Spleen (tissue), 11 donors: Measurements from ENCODE around the gene LRP10. TPM values are rescaled to one million over a fixed set of nuclear protein-coding genes. Genes with fewer than 3 reads are reported as not detected.

Experiments used
- DNase-seq: peaks from one replicate; pipeline ENCODE4 v3.0.0-alpha.2; 2020
- H3K27ac ChIP-seq, 8 donors: fragments of 200-600 bp; sonication (generic) in 7 of 8; 1 replicate in 4 of 8; 2 replicates in 4 of 8; pipeline versions ENCODE4 v1.5.0 to v1.8.0; 2016 to 2021; ENCODE audit warnings: inconsistent platforms in 4 of 8, mild to moderate bottlenecking in 4 of 8, moderate library complexity in 1 of 8
- H3K27me3 ChIP-seq, 7 donors: fragments of 200-600 bp; sonication (generic) in 6 of 7; replicated peaks in 1 of 7; 1 replicate in 4 of 7; 2 replicates in 3 of 7; pipeline versions ENCODE4 v1.5.0 to v1.8.0; 2016 to 2021; ENCODE audit warnings: inconsistent platforms in 3 of 7, mild to moderate bottlenecking in 1 of 7
- H3K36me3 ChIP-seq, 6 donors: fragments of 200-600 bp; sonication (generic) in 5 of 6; 1 replicate in 4 of 6; 2 replicates in 2 of 6; pipeline versions ENCODE4 v1.5.0 to v1.8.0; 2016 to 2021; ENCODE audit warnings: inconsistent platforms in 2 of 6
- H3K4me1 ChIP-seq, 6 donors: fragments of 200-600 bp; sonication (generic) in 5 of 6; 1 replicate in 3 of 6; 2 replicates in 3 of 6; pipeline versions ENCODE4 v1.5.0 to v1.8.0; 2016 to 2021; ENCODE audit warnings: inconsistent platforms in 3 of 6
- H3K4me3 ChIP-seq, 8 donors: fragments of 200-600 bp; sonication (generic) in 7 of 8; 1 replicate in 4 of 8; 2 replicates in 4 of 8; pipeline versions ENCODE4 v1.5.0 to v1.8.0; 2016 to 2021; ENCODE audit warnings: inconsistent platforms in 4 of 8, mild to moderate bottlenecking in 4 of 8, moderate library complexity in 2 of 8
- H3K9me3 ChIP-seq, 8 donors: fragments of 200-600 bp; sonication (generic) in 7 of 8; 1 replicate in 4 of 8; 2 replicates in 4 of 8; pipeline versions ENCODE4 v1.5.0 to v1.8.0; 2016 to 2021; ENCODE audit warnings: inconsistent platforms in 4 of 8
- POLR2A ChIP-seq, 3 donors: fragments of 450-650 bp; IDR thresholded peaks; one replicate each; pipeline ENCODE4 v1.5.1; 2017; ENCODE audit warnings: antibody characterized with exemption in 3 of 3, mild to moderate bottlenecking in 1 of 3
- POLR2AphosphoS5 ChIP-seq, 3 donors: sonication (generic); formaldehyde crosslinking; IDR thresholded peaks; one replicate each; pipeline ENCODE4 v1.5.1; 2017; ENCODE audit warnings: antibody characterized with exemption in 3 of 3
- WGBS, 5 donors: extraction: QIAGEN DNeasy Blood & Tissue Kit in 3 of 5; methylation state at CpG; one replicate each; pipeline versions ENCODE4 v1.1.5 to v1.1.7; 2013 to 2018; 5-methylcytosine and 5-hydroxymethylcytosine counted together
- intact Hi-C: fragments of 100-400 bp; cut with DNase I; formaldehyde crosslinking; loops from one replicate; pipeline ENCODE4 v1.15.0; 2023; ENCODE audit warnings: low total_unique reads
- polyA plus RNA-seq, 3 donors: library from polyadenylated mRNA; stranded (reverse); fragments of 200-250 nt; gene quantifications; one replicate each; pipeline ENCODE4 v1.2.1, GENCODE V29; 2013
- total RNA-seq, 7 donors: library from RNA; depleted of rRNA in 3 of 7; stranded (reverse); fragments of >200 nt in 3 of 7; fragmentation: NEBNext Ultra II Directional in 4 of 7; extraction: Animal tissue kit (Norgen Biotek cat#: 25700) in 4 of 7; gene quantifications; one replicate each; pipeline versions ENCODE4 v1.1.0 to v1.2.1, GENCODE V29; 2016 to 2021
- TF ChIP-seq, protein P1 (sequence below), 11 experiments: fragments of 200-600 bp in 7 of 11; fragments of 450-650 bp in 4 of 11; sonication (generic) in 4 of 11; IDR thresholded peaks in 8 of 11; conservative IDR thresholded peaks in 3 of 11; 1 replicate in 7 of 11; 2 replicates in 4 of 11; pipeline versions ENCODE4 v1.4.0 to v1.8.0; 2016 to 2021; ENCODE audit warnings: antibody characterized with exemption in 11 of 11, inconsistent platforms in 4 of 11, mild to moderate bottlenecking in 1 of 11
- donor health status: healthy with polysubstance abuse.
- donor health status: DM: no; HTN: no; CAD: no; lungs with moderate emphysema.
- donor health status: DM: no; HTN: no; CAD: no.
- donor health status: Bipolar disorder and iron deficiency.
- donor health status: healthy.
- donor health status: DM: no; HTN: no; CAD: no.
- donor health status: DM: yes; HTN: yes; CAD: no.

The LRP10 gene
- total and polyA plus RNA-seq, 10 donors = 7.9 to 205 (median 105) TPM

DNA sequence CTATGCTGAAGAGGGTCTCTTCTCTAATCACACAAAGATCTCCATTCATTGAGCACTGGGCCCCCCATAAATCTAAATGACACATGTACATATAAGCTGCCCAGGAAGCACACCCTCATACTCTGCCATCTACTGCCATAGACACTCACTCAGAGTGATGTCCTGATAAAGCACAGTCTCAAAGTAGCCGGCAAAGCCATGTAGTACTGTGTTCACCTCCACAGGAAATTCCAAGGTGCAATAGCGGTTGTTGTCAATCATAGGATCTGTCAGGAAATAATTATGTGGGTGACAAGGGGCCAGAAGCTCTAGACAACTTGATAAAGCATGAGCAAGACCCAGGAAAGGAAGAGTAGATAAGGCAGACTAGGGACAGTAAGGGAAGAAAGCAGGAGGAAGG, 50.8 kb downstream of the LRP10 start:
- H3K4me3 ChIP-seq = no peak overlapping the region
- WGBS, 5 donors = 78 to 93% (median 89%) methylated on average over 2 of the region's 2 CpGs
- no peak for DNase-seq

DNA sequence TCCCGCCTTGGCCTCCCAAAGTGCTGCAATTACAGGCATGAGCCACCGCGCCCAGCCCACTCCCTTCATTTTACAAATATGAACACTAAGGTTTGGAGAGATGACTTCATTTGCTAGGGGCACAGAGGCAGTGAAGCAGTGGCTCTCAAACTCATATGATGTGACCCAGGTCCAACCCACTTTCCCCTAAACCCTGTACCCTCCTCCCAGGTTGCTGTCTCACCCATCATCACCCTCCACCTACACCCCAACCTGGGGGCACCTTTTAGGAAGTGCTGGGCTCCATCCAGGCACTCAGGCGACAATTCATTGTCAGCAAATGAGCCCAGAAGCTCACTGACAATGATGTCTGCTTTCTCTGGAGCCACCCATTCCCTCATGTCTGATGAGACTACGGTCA, 52.2 kb downstream of the LRP10 start:
- 92 to 99% (median 96%) methylated on average over 5 of the region's 5 CpGs for WGBS, 5 donors

More for the DNA sequence above, 50.8 kb downstream of the LRP10 start:
- H3K4me1 ChIP-seq = peaks cover 11 to 37% (median 17%) of the 10 kb centered on the region in 6 donors
- peaks cover 0 to 71% (median 61%) of the 10 kb centered on the region in 6 donors for H3K36me3 ChIP-seq
- H3K9me3 ChIP-seq = no peaks in the 10 kb centered on the region
- TF ChIP-seq, protein P1, sequence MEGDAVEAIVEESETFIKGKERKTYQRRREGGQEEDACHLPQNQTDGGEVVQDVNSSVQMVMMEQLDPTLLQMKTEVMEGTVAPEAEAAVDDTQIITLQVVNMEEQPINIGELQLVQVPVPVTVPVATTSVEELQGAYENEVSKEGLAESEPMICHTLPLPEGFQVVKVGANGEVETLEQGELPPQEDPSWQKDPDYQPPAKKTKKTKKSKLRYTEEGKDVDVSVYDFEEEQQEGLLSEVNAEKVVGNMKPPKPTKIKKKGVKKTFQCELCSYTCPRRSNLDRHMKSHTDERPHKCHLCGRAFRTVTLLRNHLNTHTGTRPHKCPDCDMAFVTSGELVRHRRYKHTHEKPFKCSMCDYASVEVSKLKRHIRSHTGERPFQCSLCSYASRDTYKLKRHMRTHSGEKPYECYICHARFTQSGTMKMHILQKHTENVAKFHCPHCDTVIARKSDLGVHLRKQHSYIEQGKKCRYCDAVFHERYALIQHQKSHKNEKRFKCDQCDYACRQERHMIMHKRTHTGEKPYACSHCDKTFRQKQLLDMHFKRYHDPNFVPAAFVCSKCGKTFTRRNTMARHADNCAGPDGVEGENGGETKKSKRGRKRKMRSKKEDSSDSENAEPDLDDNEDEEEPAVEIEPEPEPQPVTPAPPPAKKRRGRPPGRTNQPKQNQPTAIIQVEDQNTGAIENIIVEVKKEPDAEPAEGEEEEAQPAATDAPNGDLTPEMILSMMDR (IDR thresholded peaks at IDR 0.05 in 8 of 11, conservative IDR thresholded peaks at IDR 0.05 in 3 of 11) = no peak
- TF ChIP-seq POLR2A (IDR thresholded peaks at IDR 0.05) = no peak
- no peak for TF ChIP-seq POLR2AphosphoS5 (IDR thresholded peaks at IDR 0.05)
- H3K27me3 ChIP-seq = no peaks in the 10 kb centered on the region
- no peak overlapping the region for H3K27ac ChIP-seq
- intact Hi-C loops = no loop called here

DNA sequence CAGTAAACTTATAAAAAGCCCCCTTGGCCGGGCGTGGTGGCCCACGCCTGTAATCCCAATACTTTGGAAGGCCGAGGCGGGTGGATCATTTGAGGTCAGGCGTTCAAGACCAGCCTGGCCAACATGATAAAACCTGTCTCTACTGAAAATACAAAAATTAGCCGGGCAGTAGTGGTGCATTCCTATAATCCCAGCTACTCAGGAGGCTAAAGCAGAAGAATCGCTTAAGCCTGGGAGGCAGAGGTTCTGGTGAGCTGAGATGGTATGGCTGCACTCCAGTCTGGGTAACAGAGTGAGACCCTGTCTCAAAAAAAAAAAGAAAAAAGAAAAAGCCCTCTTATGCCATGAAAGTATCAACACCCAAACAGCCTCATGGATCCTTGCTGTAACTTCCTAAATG, 54.0 kb downstream of the LRP10 start:
- H3K36me3 ChIP-seq = peaks cover 0 to 65% (median 56%) of the 10 kb centered on the region in 6 donors
- H3K4me3 ChIP-seq = no peak overlapping the region
- H3K27me3 ChIP-seq = no peaks in the 10 kb centered on the region
- H3K9me3 ChIP-seq = no peaks in the 10 kb centered on the region
- 96 to 98% (median 97%) methylated on average over 8 of the region's 8 CpGs for WGBS, 5 donors
- no peak overlapping the region for H3K27ac ChIP-seq
- no peak for DNase-seq
- intact Hi-C loops = no loop called here
- peaks cover 12 to 41% (median 21%) of the 10 kb centered on the region in 6 donors for H3K4me1 ChIP-seq
- TF ChIP-seq, protein P1 (IDR thresholded peaks at IDR 0.05 in 8 of 11, conservative IDR thresholded peaks at IDR 0.05 in 3 of 11) = no peak
- no peak for TF ChIP-seq POLR2AphosphoS5 (IDR thresholded peaks at IDR 0.05)
- TF ChIP-seq POLR2A (IDR thresholded peaks at IDR 0.05) = no peak

More for the DNA sequence above, 52.2 kb downstream of the LRP10 start:
- H3K4me3 ChIP-seq = no peak overlapping the region
- DNase-seq = no peak
- TF ChIP-seq POLR2A (IDR thresholded peaks at IDR 0.05) (no peak), POLR2AphosphoS5 (IDR thresholded peaks at IDR 0.05) (no peak)
- TF ChIP-seq, protein P1 (IDR thresholded peaks at IDR 0.05 in 8 of 11, conservative IDR thresholded peaks at IDR 0.05 in 3 of 11) = no peak
- no peaks in the 10 kb centered on the region for H3K27me3 ChIP-seq
- no peak overlapping the region for H3K27ac ChIP-seq
- H3K9me3 ChIP-seq = no peaks in the 10 kb centered on the region
- peaks cover 17 to 41% (median 21%) of the 10 kb centered on the region in 6 donors for H3K4me1 ChIP-seq
- peaks cover 0 to 70% (median 61%) of the 10 kb centered on the region in 6 donors for H3K36me3 ChIP-seq
- intact Hi-C loops = no loop called here

DNA sequence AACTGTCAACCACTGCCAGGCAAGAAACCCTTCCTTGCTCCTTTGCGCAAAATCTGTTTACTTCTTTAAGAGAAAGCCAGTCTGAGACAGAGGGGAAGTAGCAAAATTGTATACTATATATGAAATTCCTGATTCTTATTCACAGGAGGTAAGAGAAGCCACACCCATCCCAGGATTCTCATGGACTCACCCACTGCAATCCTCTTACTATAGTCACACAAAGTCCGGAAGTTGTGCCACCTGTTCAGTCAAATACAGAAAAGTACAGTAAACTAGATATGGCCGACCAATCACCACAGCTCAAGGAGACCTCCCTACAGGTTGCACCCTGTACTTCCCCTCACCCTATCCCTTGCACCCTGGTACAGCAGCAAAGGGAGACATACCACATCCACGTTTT, 54.8 kb downstream of the LRP10 start:
- Histone ChIP-seq H3K27me3 (no peaks in the 10 kb centered on the region), H3K9me3 (no peaks in the 10 kb centered on the region), H3K36me3 (peaks cover 0 to 57% (median 51%) of the 10 kb centered on the region in 6 donors), H3K27ac (no peak overlapping the region), H3K4me3 (no peak overlapping the region), H3K4me1 (peaks cover 12 to 46% (median 26%) of the 10 kb centered on the region in 6 donors)
- TF ChIP-seq POLR2AphosphoS5 (IDR thresholded peaks at IDR 0.05) (no peak), POLR2A (IDR thresholded peaks at IDR 0.05) (no peak)
- TF ChIP-seq, protein P1 (IDR thresholded peaks at IDR 0.05 in 8 of 11, conservative IDR thresholded peaks at IDR 0.05 in 3 of 11) = no peak
- intact Hi-C loops = no loop called here
- no peak for DNase-seq
- WGBS, 5 donors = 81 to 94% (median 88%) methylated on average over 4 of the region's 4 CpGs
